MV-4-11 (cell line): ENCODE measurements around the gene MINK1.
A peak's percentile ranks its signal among the peaks of the same experiment; 100 is the strongest.
"Not testable (repeated sequence)": the region's sequence is repeated elsewhere in the genome, so short reads cannot be mapped to it uniquely, and the experiment has no call there.

ENCODE experiments used
- DNase-seq: peaks from one replicate; lab custom pipeline; 2025; lab: John Stamatoyannopoulos, UW

MINK1 gene

DNA sequence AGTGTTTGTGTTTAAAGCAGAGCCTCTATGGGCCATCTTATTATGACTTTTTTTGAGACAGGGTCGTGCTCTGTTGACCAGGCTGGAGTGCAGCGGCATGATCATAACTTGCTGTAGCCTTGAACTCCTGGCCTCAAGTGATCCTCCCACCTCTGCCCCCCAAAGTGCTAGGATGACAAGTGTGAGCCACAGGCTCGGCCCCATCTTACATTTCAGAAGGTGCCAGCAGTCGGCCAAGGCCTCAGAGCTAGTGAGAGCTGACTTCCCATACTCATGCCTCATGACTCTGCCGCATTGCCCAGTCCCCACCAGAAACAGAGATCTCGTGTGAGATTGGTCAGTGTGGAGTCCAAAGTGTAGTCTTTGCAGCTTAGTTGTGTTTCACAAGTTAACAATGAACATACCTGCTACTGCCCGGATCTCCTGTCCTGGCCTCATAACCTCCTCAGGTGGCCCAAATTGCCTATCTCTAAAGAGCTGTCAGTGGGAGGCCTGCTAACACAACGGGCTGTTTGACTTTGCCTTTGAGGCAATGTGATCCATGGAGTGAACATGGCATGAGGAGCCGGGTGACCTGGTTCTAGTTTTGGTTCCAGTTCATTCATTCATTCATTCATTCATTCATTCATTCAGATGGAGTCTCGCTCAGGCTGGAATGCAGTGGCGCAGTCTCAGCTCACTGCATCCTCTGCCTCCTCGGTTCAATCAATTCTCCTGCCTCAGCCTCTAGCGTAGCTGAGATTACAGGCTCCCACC lies 13.7 kb downstream of the MINK1 start:
- DNase-seq = no peak

GRCh38 chr17:4849011-4849536 lies 15.9 kb downstream of the MINK1 start:
- no peak for DNase-seq

DNA sequence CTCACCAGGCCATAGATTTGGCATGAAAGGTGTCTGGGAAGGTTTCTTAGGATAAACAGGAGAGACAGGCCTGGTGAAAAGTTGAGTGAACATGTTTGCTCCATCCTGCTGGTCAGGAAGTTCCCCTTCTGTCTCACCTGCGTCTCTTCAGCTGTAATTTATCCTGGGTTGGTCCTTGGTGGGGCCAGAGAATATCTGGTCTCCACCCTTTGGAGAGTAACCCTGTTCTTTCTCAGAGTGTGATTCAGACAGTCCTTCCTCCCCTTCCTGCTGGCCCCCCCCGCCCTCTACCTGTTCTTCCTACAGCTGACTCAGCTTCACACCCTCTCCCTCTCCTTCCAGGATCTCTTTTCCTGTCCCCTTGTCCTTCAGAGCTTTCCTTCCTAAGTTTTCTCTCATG lies 17.1 kb downstream of the MINK1 start:
- no peak for DNase-seq

DNA sequence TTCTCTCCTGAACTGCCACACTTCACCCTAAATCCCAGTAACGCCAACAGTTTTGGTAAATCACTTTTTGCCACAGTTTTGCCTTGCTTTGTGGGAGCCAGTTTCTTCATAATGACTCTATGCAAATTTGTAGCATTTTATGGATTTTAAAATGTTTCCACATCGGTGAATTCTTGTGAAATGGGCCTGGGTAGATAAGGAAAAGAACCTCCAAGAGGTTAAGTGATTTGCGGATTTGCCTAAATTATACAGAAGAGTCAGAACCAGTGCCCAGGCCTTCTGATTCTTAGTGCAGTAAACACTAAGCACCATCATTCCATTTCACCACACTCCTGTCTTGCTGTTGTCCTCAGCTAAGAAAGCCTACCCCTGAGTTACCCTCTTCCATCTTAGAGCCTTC lies 17.9 kb downstream of the MINK1 start:
- DNase-seq = no peak

GRCh38 chr17:4852567-4853207 lies 19.5 kb downstream of the MINK1 start:
- DNase-seq = no peak

GRCh38 chr17:4853208-4853671 lies 20.1 kb downstream of the MINK1 start:
- DNase-seq = no peak

DNA sequence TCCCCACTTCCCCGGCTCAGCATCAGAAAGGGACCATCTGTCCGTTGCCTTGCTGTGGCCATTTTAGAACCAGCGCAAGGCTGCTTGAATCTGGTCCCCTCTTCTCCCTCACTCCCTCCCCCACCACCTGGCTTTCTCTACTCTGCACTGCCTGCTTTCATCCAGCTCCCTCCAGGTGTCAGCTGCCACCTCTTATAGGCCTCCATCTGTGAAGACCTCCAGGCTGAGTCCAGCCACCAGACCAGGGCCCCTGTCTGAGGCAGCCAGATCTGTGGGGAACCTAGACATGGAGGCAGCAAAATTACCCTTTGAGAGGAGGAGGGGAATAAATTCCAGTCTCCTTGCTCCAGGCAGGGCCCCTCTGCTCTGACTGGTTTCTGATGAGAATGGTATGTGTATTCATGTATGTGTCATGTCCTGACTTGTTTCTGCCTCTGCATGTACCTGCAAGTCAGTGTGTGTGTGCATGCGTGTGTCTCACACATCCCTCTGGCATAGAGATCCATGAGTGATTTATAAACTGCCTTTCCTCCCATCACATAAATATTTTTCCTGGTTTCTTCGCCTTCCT lies 21.1 kb downstream of the MINK1 start:
- no peak for DNase-seq

GRCh38 chr17:4856271-4856936 lies 23.3 kb downstream of the MINK1 start:
- DNase-seq = no peak

DNA sequence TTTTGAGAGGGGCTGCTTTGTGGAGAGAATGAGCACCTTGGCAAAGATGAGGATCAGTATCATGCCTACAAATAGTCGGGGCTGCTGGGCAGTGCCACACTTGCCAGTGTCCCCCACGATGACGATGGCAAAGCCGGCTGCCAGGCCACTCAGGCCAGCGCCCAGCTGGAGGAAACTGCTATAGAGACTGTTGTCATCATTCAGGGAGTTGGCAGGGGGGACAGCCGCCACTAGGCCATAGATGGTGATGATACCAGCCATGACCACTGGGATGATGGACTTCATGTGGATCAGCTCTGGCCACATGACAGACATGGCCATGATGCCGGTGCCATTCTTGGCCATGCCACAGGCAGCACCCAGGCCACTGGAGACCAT lies 23.8 kb downstream of the MINK1 start:
- no peak for DNase-seq

GRCh38 chr17:4857347-4857746 lies 24.2 kb downstream of the MINK1 start:
- DNase-seq = not testable (repeated sequence)

DNA sequence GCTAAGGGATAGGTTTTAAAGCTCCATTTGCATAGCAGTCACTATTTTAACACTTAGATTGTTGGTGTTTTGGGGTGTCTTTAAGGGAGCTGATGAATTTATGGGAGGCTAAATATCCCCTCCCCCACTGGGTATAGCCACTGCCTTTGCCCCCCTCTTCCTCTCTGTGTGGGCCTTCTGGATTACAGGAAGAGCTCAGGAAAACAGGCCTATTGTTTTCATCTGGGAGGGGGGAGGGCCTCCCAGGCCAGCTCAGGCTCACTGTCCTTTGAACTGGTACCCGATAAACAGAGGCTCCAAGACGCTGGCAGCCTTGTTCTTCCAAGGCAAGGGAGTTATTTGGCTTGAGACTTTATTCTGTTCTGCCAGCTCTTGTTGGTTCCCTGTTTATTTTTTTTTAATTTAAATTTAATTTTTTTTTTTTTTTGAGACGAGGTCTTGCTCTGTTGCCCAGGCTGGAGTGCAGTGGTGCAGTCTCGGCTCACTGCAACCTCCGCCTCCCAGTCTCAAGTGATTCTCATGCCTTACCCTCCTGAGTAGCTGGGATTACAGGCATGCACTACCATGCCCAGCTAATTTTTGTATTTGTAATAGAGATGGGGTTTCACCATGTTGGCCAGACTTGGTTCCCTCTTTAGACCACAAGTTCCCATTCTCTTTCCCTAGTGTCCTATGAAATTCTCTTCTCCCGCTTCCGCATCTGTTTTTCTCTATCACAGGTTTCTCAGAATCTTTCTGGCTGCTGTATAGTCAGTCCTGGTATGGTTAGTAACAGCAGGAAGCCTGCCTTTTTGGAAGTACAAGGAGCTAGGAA lies 25.1 kb downstream of the MINK1 start:
- DNase-seq = no peak

- no peak for DNase-seq
Observed at GRCh38 chr17:4858882-4859260, 25.7 kb downstream of the MINK1 start.

DNA sequence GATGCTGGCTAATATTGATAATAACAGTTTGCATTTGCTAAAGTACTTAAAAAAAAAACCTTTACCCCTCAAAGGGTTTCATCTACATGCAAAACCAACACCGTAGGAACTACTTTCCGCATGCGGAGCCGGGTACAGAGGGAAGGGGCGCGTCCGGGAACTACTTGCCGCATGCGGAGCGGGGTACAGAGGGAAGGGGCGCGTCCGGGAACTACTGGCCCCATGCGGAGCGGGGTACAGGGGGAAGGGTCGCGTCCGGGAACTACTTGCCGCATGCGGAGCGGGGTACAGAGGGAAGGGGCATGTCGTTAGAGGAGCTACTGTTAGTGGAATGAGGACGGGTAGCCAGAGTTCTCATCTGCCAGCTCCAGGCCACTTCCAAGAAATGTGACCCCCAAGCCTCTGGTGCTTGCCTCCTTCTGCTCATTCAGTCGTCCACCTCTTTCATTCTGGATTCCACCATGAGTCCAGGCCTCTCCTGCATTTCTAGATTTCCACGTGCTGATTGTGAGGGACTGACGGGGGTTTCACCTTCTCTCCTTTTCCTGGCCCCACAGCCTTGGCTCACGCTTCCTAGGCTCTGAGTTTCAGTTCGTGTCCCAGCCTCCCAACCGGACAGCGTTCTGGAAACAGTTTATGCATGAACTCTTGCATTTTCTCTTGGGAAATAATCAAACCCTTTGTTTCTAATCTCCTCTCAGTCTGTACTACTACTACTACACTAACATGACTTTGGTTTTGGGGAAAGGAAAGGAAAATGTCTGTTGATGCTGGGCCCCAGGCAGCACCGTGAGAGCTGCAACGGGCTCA lies 26.9 kb downstream of the MINK1 start:
- no peak for DNase-seq

GRCh38 chr17:4860651-4861050 lies 27.5 kb downstream of the MINK1 start:
- no peak for DNase-seq

GRCh38 chr17:4861052-4861451 lies 27.9 kb downstream of the MINK1 start:
- no peak for DNase-seq

DNA sequence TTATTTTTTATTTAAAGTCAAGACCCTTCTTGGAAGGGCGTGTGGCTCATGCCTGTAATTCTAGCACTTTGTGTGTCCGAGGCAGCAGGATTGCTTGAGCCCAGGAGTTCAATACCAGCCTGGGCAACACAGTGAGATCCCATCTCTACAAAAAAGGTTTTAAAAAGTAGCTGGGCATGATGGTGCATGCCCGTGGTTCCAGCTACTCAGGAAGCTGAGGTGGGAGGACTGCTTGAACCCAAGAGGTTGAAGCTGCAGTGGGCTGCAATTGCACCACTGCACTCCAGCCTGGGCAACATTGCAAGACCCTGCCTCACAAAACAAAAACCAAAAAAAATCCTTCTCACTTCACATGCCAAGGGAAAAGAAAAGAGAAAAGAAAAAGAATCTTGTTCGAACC lies 29.6 kb downstream of the MINK1 start:
- no peak for DNase-seq

DNA sequence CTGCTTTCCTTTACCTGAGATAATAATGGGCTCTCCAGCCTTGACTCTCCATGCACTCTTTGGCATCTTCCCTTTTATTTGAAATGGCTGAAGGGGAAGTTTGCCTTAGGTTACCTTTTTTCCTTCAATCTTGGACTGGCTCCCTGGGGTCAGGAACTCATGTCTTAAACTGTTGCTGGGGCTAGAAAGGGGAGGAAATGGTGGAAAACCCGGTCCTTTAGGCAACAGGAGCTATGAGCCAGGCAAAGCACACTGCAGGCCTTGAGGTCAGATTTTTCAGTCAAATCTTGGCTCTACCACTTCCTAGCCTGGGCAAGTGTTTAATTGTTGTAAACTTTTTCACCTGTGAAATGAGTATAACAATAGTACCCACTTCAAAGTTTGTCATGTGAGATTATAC lies 30.2 kb downstream of the MINK1 start:
- no peak for DNase-seq

GRCh38 chr17:4867535-4867934 lies 34.4 kb downstream of the MINK1 start:
- not testable (repeated sequence) for DNase-seq

DNA sequence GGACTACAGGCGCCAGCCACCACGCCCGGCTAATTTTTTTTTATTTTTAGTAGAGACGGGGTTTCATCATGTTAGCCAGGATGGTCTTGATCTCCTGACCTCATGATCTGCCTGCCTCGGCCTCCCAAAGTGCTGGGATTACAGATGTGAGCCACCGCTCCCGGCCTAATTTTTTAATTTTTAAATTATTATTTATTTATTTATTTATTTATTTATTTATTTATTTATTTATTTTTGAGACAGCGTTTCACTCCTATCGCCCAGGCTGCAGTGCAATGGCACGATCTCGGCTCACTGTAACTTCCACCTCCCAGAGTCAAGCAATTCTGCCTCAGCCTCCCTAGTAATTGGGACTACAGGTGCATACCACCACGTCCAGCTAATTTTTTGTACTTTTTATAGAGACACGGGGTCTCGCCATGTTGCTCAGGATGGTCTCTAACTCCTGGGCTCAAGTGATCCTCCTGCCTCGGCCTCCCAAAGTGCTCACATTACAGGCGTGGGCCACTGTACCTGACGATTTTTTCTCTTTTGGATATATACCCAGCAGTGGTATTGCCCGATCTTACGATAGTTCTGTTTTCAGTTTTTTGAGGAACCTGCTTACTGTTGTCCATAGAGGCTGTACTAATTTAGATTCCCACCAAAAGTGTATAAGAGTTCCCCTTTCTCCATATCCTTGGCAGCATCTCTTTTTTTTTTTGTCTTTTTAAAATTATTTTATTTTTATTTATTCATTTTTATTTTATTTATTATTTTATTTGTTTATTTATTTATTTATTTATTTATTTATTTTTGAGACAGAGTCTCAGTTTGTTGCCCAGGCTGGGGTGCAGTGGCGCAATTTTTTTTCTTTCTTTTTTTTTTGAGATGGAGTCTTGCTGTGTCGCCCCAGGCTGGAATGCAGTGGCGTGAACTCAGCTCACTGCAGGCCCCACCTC lies 36.2 kb downstream of the MINK1 start:
- peak; percentile 62 for DNase-seq

- peak; percentile 93 for DNase-seq
Observed at GRCh38 chr17:4870855-4871254, 37.7 kb downstream of the MINK1 start.
